ENCODE results near the gene TNS1.

The TNS1 gene

DNA sequence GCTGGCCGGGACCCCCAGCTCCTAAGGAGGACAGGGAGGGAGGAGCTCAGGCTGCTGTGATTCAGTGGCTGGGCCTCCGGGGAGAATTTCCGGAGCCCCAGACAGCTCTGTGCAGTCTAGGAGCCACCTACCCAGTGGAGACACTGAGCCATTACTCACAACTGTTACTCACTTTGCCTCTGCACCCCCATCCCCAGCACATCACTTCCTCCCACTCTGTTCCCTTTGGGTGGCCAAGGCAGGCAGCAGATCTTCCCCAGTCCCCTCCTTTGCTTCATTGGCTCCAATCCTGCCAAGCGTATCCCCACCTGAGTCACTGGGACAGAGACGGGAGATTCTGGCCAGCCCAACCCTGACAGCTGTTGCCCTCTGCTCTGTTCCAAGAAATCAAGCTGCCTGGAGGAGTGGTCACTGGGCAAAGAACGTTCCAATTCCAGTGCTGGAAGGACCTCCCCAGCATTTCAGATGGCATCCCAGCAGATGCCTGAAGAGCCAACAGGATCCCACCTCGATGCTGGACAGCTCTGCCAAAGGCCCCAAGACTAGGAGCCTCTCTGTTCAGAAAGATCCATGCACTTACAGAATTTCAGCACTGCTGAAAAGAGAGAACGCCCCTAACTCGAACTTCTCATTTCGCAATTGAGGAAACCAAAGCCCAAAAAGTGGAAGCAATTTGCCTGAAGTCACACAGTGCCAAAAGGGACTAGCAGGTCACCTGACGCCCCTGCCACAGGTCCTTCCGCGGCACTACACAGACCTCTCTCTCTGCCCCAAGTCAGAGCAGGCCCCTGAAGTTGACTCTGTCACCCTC, 68.3 kb downstream of the TNS1 start:
- peak in 27 of 56 donors; percentile 14 to 66 (median 35) for DNase-seq

DNA sequence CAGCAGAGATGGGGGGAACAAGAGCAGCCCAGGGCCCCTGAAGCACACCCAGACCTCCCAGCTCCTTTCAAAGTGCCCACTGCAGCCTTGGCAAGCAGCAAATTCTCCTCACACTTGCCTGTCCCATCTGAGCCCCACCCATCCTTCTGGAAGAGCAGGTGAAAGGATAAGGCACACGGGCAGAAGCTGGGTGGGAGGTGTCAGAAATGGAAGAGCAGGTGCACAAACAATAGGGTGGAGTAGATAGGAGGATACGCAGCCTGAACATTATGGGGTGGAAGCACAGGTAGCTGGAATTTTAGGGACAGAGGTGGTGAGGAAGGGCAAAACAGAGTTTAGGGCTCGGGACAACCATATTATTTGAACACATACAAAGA, 69.2 kb downstream of the TNS1 start:
- DNase-seq, result no peak

DNA sequence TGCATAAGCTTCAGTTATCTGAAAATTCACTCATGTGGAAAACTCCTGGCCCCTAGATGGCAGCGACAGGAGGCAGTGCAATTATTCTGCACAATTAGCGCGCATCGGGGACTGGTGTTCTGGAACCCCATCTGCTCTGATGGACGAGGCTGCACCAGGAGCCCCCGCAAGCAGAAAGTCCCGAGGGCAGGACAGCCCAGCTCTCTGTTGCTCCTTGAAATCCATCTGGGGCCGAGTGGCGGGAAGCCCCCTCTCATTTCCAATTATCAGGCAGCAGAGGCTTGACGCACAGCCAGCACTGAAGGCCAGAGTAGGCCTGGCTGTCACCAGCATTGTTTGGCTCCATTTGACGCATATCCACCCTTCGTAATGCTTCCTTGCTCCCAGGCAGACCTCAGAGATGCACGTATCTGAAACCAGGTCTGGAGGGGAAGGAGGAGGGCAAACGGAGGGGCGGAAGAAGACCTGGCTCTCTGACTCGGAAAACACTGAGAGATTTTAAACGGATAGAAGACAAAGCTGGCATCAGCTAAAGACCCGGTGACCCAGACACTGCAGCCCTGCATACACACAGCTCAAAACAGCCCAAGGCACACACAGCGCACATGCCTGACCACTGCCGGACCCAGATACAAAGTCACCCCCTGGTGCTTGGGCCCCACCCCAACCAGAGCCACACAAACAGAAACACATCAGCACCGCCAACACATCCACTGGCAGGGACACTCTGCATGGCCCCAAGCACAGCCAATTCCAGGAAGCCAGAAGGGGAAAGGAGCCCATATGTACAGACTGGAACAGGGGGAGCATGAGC, 69.8 kb downstream of the TNS1 start:
- DNase-seq, result peak in 7 of 56 donors; percentile 17 to 53 (median 25)

DNA sequence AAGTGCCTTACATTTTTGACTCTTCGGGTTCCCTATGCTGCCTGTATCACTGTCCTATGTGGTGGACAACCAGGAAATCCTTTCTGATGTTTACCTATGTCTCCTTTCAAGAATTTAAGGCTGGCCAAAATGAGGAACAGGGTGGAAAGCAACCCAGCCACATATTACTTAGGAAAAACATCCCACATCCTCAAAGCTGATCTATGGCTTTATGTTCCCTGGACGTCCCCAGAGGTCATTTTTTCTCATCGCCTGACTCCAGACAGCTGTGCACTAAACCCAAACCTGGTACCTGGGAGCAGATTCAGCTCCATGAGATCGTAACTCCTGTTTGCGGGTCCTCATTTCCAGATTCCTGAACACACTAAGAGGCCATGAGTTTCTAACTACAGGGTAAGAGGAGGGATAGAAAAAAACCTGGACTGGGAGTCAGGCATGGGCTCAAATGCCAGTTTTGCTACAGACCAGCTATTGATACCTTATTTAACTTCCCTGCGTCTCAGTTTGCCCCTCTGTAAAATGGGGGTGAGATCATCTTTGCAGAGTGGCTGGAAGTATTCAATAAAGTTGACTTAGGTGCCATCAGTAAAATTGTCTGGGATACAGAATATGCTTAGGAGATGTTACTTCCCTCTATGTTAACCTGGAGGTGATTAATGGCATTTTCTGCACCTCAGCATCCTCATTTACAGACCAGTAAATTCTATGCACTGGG, 70.8 kb downstream of the TNS1 start:
- no peak for DNase-seq

DNA sequence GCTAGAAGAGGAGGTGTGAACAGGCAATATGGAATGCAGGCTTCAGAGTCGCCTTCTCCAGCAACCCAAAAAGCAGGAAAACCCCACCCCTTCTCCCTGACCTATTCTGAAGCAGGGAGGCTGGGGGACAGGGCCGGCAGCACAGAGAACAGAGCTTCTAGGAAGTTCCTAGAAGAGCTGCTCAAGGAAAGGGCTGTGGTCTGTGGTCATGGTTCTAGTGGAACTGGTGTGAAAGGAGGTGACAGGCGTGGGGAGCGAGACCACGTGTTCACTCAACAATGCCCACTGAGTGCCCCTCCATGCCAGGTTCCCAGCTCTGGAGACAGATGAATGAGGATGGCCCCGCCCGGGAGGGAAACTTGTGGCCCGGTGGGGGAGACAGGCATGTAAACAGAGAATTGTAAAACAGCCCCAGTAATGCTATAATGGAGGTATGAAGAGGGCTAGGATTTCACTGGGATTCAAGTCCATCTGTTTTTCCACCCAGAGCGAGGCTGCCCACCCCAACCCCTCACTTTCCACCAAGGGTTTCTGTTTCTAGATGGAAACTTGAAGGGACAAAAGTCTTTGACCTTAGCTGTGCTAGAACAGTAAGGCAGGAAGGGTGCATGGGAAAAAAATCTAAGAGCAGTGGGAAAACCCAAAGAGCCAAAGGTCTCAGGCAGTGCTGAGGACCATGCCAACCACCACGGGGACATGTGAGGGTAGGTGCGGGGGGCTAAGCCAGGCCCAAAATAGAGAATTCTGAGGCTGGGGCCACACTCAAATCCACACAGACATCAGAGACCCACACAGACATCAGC, 71.8 kb downstream of the TNS1 start:
- DNase-seq, result no peak

DNA sequence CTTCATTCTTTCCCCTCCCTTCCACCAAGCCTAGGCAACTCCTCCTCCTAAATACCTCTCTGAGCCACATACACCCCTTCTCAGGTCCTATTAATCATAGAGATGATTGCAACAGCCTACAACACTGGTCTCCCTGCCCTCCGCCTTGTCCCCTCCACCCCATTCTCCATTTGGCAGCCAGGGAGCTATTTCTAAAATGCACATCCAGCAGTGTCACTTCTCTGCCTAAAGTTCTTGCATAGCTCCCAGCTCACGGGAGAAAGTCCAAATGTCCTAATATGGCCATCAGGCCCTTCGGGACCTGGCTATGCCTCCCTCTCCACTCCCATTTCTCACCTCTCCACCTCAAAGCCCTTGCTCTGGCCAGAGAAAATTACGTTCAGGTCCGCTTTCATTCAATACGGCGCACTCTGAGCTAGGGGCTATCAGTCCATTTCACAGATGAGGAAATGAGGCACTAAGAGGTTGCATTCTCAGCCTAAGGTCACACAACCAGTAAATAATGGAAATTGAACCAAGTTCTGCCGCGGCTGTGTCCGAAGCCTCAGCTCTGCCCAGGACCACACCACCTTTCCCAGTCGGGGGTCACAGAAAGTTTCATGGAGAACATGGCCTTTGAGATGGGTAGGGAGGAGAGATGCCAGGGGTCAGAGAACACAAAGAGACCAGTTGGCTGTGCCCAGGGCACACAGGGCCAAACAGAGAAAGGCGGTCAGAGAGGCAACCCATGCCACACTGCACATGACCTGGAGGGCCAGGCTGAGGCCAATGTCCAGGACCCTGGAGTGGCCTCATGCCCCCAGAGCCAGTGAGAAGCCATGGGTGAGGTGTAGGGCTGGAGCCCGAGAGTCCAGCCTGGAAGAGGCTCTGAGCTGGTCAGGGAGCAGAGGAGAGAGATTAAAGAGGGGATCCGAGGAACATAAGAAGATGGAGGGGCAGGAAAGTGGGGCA, 72.8 kb downstream of the TNS1 start:
- no peak for DNase-seq

DNA sequence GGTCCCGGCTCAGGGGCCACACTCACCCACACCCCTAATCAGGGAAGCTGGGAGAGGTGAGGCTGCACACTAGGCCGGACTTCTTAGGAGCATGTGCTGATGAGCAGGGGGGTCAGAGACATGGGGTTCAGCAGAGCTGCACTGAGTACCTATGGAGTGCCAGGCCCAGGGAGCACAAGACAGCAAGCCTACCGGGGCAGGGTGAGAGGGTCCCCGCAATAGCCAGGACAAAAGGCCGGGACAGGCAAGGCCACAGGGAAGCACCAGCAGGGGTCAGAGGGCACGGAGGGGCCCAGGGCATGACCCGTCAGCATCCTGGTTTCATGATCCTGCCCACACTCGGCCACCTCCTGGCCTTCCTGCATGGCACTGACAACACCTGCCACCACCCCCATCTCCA, 73.5 kb downstream of the TNS1 start:
- DNase-seq, result no peak

DNA sequence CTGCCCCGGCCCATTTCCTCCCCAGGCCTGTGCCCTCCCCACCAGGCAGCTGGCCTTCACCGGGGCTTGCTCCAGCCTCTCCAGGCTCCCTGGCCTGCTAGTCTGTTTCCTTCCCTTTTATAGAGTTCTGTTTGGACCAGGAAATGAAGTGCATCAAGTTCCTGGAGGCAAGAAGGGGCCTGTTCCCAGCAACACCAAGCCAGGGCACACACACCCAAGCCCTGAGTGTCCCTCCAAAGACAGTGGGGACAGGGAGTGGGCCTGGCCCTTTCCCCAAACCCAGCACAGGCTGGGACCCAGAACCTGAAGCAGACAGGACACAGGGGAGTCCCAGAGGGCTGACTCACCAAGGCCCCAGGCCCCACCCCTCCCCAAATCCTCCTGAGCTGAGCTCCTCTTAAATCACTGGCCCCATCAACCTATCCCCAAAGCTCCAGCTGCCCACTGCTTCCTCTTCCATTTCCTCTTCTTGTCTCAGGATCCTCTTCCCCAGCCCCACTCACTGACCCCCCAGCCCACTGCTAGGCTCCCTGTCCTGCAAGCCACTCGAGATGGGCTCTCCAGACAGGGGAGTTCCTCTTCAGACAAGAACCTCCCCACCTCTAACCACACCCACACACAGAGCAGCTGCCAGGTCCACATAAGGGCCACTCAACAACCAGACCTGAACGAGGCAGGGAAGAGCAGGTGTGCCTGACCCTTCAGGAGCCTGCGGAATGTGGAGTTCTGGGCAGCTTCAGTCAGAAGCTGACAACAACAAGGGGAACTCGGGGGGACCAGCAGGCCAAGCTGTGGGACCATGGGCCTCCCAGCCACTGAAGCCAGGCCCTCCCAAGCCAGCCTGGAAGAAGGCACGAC, 74.2 kb downstream of the TNS1 start:
- no peak for DNase-seq

DNA sequence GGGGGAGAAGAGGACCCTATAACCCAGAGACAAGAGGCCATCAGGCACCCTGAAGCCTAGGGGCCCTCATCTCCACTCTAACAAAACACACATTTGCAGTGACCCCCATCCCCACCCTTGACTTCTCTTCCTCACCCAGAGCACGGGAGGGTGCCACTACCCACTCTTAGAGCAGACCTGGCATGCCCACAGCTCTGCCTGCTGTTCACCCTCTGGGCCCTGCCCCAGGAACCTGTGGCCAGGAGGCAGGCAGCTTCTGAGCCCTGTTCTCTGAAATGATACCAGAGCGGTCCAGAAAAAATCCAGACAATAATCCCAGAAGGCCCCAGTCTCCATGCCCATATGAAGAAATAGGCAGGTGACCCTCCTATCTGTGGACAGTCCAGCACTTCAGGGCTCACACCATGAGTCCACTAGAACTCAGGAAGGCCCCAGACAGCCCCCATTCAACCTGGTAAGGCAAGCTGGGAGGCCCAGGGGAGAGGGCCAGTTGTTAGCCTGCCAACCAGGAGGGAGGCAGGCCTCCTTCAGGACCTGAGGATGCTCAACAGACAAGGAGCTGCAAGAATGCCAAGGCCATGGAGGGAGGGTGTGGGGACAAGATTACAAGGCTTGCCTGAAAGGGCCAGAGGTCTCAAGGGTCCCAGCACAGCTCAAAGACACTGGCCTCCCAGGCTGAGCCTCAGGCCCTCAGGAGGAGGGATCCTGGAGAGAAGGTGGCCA, 75.0 kb downstream of the TNS1 start:
- no peak for DNase-seq

DNA sequence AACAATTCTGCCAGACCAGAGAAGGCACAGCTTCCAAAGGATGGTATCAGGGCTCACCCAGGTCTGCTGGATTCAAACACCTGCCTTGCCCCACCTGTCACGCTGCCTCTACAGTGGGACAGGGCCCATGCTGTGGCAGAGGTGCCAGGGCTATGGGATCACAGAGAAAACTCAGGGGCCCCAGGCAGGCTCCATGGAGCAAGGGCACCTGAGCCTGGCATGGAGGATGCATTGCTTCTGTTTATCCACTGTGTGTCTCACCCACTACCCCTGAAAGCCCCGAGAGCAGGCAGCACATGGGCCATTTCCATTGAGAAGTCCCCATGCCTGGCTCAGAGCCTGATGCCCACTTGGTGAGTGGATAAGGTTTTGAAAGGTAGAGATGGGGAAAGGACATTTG, 76.0 kb downstream of the TNS1 start:
- no peak for DNase-seq

DNA sequence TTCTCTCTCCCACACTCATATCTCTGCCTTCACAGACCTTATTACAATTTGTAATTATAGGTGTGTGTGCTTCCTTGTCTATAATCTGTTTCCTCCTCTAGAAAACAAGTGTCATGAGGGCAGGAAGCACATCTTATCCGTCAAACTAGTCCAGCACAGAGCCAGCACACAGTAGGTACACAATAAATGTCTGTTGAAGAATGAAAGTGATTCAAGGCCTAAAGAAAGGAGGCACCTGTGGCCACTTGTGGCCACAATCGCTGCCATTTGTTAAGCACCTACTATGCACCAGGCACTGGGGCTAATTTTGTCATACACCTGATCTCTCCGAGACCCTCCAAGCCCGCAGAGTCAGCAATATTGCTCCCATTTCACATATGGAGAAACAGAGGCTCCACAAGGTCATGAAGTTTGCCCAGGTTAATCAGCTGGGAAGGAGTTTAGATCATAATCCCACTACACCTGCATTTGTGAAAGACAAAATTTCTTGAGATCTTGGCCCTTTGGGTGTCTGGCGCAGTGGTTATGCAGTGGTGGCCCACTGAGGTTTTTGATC, 78.4 kb downstream of the TNS1 start:
- no peak for DNase-seq

DNA sequence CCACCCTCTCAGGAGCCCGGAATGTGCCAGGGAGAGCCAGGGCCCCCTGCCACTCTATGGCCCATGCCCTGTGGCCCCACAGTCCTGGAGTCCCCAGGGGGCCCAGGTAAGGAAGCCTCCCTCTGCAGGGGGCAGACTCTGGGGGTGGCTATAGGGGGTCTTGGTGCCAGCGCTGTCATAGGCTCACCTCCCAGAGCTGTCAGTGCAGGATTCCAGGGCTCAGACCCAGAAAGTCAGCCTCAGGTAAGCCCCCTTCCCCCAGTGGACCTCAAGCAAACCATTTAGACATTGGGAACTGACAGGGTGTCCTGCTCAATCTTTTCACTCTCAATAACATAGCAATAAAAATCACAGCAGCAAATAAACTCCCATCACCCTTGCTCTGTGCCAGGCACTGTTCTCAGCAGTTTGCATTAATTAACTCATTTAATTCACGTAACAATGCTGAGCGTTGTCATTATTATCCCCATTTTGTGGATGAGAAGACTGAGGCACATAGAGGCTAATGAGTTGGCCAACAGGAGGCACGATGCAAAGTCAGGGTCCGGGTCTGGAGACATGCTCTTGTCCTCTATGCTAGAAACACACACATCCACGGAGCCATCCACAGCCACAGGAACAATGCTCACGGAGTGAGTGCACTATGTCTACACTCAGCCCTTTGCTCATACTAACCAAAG, 79.6 kb downstream of the TNS1 start:
- DNase-seq, result no peak

DNA sequence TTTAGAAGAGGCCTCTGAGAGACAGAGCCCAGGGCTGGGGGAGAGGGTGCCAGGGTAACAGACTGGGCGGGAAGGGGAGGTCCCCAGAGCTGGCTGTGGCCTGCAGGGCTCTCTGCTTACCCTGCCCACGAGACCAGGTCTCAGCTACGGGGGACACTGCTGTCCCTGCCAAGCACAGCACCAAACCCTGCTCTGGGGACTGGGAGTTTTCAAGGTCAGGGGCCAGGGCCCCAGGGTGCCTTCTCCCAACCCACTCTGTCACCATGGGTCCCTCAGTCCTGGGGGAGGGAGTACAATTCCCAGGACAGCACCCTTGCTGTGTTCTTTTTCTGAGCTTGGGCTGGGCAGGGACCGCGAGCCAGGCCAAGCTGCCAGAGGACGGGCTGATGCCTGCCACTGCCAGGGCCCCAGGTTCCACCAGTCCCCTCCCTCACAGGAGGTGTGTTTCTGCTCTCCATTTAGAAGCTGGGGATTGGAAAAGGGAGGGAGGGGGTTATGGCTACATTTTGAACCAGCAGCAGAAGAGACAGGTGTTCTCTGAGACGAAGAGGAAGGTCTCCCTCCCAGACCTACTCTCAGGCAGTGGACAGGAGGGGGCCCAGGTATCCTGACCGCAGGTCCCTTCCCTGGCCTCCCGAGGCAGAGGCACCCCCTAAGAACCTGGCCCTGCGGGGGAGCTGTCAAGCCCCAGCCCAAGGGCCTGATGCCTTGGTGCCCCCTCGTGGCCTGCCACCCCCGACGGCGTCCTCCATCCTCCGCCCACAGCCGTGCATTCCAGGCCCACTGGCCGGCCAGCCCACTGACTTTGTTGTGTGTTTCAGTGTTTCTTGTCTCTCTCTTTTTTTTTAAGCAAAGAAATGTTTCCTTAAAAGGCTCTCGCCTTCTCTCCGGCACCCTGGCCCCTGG, 80.4 kb downstream of the TNS1 start:
- DNase-seq, result peak in 7 of 56 donors; percentile 11 to 65 (median 20)

DNA sequence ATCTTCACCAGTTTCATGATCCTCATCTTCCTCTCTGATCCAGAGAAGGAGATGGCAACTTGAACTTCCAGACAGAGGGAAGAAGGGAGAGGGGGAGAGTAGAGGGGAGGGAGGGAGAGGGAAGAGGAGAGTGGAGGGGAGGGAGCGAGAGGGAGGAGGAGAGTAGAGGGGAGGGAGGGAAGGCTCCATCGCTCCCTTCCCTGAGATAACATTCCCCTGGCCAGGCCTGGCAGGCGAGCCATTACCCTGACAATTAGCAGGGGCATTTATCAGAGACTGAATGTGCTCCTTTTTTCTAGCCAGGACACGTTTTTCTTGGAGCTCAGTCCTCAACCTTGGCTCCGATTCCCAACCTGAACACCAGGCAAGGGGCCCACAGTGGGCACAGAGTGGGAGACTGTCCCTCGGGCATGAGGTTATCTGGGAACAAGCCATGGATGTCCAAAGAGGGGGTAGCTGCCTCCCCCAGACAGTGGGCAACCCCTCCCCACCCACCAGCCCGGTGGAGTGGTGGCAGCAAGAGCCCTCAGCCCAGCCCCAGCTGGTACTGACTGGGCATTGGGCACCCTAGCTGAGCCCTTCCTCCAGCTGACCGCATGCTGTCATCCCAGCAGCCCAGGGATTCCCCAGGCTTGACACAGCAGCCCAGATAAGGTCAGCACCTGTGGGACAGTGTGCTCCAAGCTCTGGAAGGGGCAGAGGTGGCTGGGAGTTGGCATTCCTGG, 81.8 kb downstream of the TNS1 start:
- peak in 7 of 56 donors; percentile 16 to 61 (median 25) for DNase-seq

DNA sequence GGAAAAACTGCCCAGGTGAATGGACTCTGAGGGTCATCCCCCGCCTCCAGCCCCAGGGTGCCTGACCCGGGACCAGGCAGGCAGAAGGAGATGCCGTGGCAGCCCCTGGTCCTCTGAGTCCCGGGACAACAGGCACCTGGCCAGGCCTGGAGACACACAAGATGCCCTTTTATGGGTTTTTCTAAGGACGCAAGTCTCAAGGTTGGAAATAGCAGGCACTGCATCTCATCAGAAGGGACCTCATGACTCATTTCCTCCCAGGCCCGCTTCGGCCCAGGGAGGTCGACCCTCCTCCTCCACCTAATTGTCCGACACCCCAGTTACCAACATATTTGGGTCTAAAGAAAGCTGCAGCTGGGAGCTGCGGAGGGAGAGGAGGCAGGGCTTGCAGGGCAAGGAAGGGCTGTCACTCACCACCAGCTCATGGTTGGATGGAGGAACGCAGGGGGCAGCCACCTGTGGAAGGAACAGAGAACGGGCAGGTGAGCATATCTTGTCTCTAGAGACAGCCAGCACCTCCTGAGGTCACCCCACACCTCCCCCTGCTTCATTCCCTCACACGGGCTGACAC, 82.9 kb downstream of the TNS1 start:
- no peak for DNase-seq
